ENCODE results near the gene ANKS3.

Gene ANKS3

DNA sequence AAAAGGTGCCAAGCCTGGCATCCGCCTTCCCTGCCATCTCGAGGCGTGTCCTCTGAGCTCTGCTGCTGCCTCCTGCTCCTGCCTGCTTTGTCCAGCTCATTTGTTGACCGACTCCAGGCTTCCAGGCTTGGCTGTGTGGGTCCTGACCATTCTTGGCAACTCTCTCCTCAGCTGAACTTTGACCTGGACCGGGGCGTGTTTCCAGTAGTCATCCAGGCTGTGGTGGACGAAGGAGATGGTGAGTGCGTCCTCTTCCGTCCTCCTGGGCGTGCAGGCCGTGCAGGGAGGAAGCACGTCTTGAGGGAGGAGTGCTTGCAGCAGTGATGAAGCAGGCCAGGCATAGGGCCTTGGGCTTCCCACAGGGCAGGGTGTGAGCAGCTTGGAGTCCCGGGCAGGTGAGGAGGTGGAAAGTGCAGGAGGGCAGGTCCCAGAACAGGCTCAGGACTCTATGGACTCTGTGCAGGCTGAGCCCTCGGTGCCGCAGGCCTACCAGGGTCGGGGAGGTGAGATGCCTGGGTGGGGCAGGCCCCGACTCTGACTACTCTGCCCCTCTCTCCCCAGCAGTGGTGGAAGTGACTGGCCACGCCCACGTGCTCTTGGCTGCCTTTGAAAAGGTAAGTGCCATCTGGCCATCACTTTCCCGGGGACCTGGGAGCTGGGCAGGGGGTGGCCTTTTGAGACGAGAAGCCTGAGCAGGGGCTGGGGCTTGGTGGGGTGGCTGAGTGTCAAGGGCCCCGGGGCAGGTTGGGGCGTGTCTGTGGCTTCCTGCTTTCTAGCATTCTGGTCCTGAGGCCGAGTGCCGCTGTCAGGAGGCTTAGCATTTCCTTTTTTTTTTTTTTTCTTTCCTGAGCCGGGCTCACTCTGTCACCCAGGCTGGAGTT, 69.3 kb downstream of the ANKS3 start:
- DNase-seq, result peak; percentile 47

- DNase-seq, result no peak
These were observed 70.2 kb downstream of the ANKS3 start for GRCh38 chr16:4663777-4664465.

DNA sequence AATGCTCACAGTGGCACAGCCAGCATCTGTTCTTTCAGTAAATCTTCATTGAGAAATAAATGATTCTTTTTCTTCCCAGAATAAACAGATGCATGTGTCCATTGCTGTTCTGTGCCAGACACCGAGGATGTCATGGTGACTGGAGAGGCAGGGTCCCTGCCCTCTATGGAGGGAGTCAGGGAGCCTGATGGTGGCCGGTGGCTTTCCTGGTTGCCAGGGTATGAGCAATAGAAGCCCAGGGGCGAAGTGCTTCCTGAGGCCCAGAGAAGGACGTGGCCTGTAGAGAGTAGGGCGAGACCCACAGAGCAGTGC, 70.7 kb downstream of the ANKS3 start:
- no peak for DNase-seq

- no peak for DNase-seq
These were observed 72.4 kb downstream of the ANKS3 start for GRCh38 chr16:4661661-4662060.

- DNase-seq, result peak; percentile 53
These were observed 73.5 kb downstream of the ANKS3 start for GRCh38 chr16:4660454-4661007.

DNA sequence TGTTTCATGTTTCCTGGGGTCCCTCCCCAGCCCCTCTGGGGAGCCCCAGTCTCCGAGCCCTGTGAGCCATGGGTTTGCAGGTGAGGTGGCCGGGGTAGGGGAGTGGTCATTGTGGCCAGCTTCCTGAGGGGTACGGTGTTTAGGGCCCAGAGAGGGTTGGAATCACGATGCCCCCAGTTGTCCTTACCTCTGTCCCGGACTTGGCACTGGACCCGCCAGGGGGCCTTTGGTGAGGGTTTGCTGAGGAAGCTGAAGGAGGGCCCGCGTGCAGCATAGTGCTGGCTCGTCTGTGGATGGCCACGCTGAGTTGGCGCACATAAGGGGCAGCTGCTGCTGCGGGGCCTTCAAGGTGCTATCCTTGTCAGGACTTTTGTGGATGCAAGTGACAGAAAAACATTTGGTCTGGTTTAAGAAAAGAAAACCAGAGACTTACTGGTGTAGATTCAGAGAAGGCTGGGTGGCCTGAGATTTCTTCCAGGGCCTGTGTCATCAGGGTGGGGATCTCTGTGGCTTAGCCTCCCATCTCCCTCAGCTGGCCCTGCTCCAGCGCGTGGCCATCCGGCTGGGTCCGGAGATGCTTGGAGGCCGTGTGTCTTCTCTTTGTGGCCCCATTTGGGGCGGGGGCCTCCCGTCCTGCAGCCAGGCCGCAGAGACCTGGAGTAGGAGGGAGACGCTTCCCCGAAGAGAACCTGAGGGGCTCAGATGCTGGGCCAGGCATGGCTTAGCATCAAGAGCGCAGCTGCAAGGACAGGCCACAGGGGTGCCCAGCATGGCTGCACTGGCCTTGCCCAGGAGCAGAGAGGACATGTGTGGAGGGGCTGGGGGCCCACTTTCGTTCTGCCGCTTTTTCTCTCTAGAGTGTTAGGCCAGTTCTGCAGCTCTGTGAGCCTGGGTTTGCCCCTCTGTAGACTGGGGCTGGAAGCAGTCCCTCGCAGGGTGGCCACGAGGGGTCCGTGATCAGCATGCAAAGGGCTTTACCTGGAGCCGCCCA, 74.4 kb downstream of the ANKS3 start:
- no peak for DNase-seq

DNA sequence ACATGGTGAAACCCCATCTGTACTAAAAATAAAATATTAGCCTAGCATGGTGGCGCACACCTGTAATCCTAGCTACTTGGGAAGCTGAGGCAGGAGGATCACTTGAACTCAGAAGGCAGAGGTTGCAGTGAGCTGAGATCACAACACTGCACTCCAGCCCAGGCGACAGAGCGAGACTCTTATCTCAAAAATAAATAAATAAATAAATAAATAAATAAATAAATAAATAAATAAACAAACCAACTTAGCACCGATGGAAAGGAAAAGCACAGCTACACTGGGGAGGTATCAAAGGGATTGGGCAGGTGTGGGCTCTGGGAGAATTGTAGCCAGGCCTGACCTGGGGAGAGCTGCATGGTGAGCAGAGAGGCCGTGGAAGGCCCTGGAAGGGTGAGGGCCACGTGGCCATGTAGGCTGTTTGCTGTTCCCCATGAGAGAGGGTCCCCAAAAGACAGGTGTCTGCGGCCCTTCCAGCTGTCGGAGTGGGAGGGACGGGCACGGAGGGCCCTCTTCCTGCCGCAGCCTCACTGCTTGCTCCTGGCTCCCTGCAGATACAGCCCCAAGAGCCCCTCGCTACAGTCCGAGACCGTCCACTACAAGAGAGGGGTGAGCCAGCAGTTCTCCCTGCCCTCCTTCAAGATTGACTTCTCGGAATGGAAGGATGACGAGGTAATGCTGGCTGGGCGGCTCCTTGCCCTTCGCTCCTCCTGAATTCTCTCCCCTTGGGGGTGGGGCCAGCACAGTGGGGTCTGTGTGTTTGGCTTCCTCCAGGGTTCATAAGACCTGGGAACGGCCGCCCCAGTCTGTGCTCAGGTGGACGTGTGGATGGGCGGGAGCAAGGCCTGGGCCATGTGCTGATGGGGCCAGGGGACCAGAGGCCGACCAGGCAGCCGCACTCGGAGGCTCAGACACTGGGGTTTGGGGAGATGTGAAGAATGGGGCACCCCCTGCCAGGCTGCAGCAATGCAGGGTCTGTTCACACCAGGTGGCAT, 77.1 kb downstream of the ANKS3 start:
- DNase-seq, result no peak

- DNase-seq, result no peak
These were observed 77.8 kb downstream of the ANKS3 start for GRCh38 chr16:4656221-4656620.

DNA sequence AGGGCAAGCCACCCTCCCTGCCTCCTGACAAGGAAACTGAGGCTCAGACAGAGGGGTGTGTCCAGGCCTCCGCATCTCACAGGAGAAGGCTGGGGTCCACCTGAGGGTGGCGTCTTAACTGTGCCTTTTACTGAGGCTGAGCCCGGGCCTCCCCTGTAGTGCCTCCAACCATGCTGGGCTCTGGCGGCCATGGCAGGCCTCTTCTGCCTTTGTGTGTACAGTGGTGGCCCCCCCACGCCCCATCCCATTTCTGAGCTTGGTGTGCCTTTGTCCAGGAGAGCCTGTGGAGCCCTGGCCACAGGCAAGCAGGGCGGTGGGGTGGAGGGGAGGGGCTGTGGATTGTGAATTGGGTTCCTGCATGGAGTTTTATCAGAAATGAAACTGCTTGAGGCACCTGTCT, 78.3 kb downstream of the ANKS3 start:
- DNase-seq, result no peak

- DNase-seq, result no peak
These were observed 79.0 kb downstream of the ANKS3 start for GRCh38 chr16:4654964-4655590.

DNA sequence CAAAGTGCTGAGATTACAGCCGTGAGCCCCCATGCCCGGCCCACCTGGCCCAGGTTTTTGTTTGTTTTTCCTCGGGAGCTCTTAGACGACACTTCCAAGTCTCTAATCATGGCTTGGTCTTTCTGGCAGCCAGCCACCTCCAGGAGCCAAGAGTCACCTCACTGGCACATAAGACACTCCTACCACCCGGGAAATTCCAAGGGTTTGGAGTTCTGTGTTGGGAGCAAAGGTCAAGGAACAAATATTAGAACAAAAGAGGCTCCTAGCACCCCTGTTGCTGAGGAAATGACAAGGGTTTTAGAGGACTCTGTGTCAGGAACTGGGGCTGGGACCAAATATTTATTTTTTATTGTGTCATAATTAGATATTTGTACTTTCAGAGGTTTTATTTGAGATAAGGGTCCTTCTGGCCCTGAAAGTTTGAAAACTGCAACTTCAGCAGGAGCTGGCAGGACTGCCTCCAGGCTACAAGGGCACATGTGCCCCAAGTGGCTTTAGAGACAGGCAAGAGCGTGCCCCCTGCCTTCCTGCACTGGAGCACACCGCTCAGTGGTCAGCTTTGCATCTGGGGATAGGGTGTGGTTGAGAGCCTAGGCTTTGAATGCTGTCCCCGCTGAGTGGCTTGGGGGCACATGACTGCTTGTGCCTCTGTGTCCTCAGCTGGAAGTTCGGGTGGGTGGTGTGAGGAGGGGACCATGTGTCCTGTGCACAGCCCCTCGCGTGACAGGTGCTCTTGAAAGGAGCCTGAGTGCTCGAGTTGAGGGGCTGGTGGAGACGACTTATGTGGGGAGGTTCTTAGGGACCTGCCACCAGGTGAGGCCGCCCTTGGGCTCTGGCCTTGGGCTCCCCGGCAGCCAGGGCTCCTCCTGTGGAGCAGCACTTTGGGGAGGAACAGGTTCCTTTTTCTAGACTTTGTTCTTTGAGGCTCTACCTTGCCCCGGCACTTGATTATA, 79.8 kb downstream of the ANKS3 start:
- no peak for DNase-seq

- no peak for DNase-seq
These were observed 81.5 kb downstream of the ANKS3 start for GRCh38 chr16:4652561-4652960.

GRCh38 chr16:4651827-4652226, 82.2 kb downstream of the ANKS3 start:
- no peak for DNase-seq

GRCh38 chr16:4650443-4651074, 83.5 kb downstream of the ANKS3 start:
- peak; percentile 72 for DNase-seq

DNA sequence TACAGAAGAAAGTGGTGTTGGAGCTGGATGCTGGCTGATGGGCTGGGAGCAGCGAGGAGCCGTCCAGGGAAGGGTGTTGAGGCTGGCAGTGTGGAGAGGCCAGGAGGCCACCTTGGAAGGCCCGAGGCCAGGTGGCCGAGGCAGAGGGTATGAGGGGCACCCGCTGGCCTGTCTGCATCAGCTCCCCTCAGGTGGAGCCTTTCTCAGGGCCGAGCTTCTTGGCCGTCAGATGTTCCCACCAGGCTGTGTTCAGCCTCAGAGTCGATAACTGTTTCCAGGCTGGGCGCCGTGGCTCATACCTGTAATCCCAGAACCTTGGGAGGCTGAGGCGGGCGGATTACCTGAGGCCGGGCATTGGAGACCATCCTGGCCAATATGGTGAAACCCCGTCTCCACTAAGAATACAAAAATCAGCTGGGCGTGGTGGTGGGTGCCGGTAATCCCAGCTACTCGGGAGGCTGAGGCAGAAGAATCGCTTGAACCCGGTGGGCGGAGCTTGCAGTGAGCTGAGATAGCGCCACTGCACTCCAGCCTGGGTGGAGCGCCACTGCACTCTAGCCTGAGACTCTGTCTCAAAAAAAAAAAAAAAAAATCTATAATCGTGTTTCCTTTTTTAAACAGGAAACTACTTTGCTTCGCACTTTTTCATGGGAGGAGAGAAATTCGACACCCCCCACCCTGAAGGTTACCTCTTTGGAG, 84.2 kb downstream of the ANKS3 start:
- DNase-seq, result no peak

DNA sequence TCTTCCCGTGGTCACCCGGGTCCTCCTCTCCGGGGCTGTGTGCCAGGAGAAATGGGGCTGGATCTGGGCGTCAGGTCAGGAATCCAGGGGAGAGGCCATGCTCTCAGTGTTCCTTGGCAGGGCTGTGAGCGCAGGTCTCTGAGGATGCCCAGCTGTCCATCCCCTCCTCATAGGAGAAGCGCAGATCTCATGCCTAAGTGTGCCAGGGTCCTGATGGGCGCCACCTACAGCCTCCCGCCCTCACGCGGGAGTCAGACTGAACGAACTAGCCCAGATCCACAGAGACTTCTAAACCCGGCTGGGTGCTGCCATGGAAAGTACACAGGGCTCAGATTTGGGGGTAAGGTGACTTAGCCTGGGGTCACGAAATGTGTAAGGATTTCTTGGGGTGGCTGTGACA, 85.2 kb downstream of the ANKS3 start:
- no peak for DNase-seq

DNA sequence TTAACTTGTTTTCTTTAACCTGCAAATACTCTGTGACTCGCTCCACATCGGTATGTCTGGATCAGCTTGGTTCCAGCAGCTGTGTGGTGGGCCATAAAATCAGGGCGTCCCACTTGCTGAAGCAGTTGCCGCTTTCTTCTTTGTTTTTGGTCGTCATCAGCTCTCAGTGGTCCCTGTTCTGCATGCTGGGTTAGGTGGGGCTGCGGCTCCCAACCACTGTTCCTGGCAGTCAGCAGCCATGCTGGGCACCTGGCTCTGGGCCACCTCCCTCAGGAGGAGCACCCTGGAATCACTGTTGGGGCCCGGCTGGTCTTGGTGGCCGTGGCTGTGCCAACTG, 86.5 kb downstream of the ANKS3 start:
- DNase-seq, result no peak

DNA sequence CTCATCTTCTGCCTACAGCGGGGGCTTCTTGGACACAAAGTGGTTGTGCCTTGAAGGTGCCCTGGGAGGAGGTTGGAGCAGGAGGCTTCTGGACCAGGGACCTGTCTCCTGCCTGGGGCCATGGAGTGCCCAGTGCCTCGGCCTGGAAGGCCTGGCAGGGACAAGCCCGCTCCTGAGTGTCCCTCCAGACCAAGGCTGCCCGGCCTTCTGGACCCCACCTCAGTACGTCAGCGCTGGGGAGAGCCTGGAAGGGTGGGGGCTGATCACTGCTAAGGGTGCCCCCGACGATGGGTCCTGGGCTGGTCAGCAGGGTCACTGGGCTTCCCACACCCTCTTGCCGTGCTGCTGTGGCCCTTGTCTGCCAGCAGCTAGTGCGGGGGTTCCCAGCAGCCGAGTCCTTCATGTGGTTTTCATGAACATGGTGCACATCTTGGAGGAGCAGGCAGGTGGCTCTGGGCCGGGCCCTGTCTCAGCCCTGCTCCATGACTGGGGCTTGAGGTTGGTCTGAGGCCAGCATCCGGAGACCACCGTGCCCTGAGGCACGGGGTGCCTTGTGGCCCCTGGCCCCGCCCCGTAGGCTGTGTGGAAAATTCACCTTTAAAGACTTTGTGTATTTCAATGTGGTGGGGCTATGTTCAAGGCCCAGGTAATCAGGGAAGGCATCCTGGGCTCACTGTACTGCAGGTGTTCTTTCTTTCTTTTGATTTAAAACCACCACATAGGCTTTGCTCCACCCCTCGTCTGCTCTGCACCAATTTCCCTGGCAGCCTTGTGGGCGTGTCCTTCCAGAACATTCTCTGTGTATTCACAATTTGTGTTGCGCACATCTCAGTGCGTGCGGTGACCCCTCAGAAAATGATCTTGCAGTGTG, 87.1 kb downstream of the ANKS3 start:
- DNase-seq, result no peak
